Measurements from ENCODE around the gene AKNA.

DNA sequence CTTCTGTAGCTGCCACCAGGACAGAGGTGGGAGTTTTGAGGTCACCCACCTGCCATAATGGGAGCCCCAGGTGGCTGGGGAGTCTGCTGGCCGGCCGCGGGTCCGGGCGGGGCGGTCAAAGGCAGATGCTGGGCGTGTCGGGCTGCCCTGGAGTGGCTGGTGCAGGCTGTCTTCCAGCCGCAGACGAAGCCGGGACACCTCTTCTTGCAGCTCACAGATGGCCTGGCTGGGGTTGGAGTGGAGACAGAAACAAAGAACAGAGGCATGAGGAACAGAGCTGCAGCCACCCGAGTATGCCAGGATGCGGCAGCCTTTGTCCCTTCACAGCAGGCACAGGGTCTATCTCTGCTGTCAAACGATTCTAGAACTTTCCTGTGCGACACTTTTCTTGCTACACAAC is 40.1 kb downstream of the AKNA start:
- TF ChIP-seq CTCF (IDR thresholded peaks at IDR 0.05; ENCODE audit: poor library complexity) (no peak), EZH2 (IDR thresholded peaks at IDR 0.05; ENCODE audit: borderline replicate concordance) (no peak), EZH2phosphoT487 (IDR thresholded peaks at IDR 0.05; ENCODE audit: low read depth, severe bottlenecking, unreplicated experiment) (no peak)

Data from hepatocyte (in vitro differentiated cells).